Neural cell (in vitro differentiated cells): ENCODE results near the gene SHROOM2. TPM values are rescaled to one million over a fixed set of nuclear protein-coding genes. Genes with fewer than 3 reads are reported as not detected.

Experiments used
- H2AFZ ChIP-seq: fragments of 200-600, 300-800 bp; sonication (generic), shearing (Covaris generic); 2 replicates; pipeline ENCODE4 v1.6.0; 2014; ENCODE audit warnings: low read depth, mild to moderate bottlenecking, antibody characterized with exemption, low read length, moderate library complexity
- H3F3A ChIP-seq: fragments of 200-600 bp; shearing (Covaris generic); 2 replicates; pipeline ENCODE4 v1.6.1; 2016; ENCODE audit warnings: mild to moderate bottlenecking, moderate library complexity, mixed read lengths, antibody characterized with exemption, low read length; ENCODE audit not compliant: insufficient read depth, poor library complexity, severe bottlenecking
- H3K27ac ChIP-seq: fragments of 200-600, 300-800 bp; sonication (generic), shearing (Covaris generic); 2 replicates; pipeline ENCODE4 v1.5.1; 2014; ENCODE audit warnings: mild to moderate bottlenecking, low read length, moderate library complexity
- H3K27me3 ChIP-seq: fragments of 300-800, 200-600 bp; sonication (generic), shearing (Covaris generic); 2 replicates; pipeline ENCODE4 v1.6.0; 2014; ENCODE audit warnings: mild to moderate bottlenecking, low read depth, low read length, moderate library complexity; ENCODE audit not compliant: insufficient read depth
- H3K36me3 ChIP-seq: fragments of 300-800, 200-600 bp; sonication (generic), shearing (Covaris generic); 2 replicates; pipeline ENCODE4 v1.5.1; 2014; ENCODE audit warnings: mild to moderate bottlenecking, antibody characterized with exemption, low read length, moderate library complexity; ENCODE audit not compliant: insufficient read depth
- H3K4me2 ChIP-seq: fragments of 300-800, 200-600 bp; sonication (generic), shearing (Covaris generic); 2 replicates; pipeline ENCODE4 v1.6.0; 2014; ENCODE audit warnings: mild to moderate bottlenecking, low read length
- H3K4me3 ChIP-seq: fragments of 300-800, 200-600 bp; sonication (generic), shearing (Covaris generic); 2 replicates; pipeline ENCODE4 v1.5.1; 2014; ENCODE audit warnings: mild to moderate bottlenecking, low read length, moderate library complexity
- H3K79me2 ChIP-seq: fragments of 200-600 bp; shearing (Covaris generic); replicated peaks from 2 replicates; pipeline ENCODE4 v1.6.0; 2014; ENCODE audit warnings: mild to moderate bottlenecking, low read length, moderate library complexity; ENCODE audit not compliant: insufficient read depth
- H3K9ac ChIP-seq: fragments of 300-800, 200-600 bp; sonication (generic), shearing (Covaris generic); 2 replicates; pipeline ENCODE4 v1.6.1; 2016; ENCODE audit warnings: mild to moderate bottlenecking, low read length, mixed read lengths
- H3K9me2 ChIP-seq: fragments of 200-600 bp; shearing (Covaris generic); 2 replicates; pipeline ENCODE4 v1.6.1; 2016; ENCODE audit warnings: mild to moderate bottlenecking, low read length, mixed read lengths; ENCODE audit not compliant: insufficient read depth
- H3K9me3 ChIP-seq: fragments of 200-600, 300-800 bp; sonication (generic), shearing (Covaris generic); 2 replicates; pipeline ENCODE4 v1.6.1; 2016; ENCODE audit warnings: mild to moderate bottlenecking, mixed run types, low read length, moderate library complexity, mixed read lengths
- H4K20me1 ChIP-seq: fragments of 200-600 bp; shearing (Covaris generic); 2 replicates; pipeline ENCODE4 v1.6.1; 2016; ENCODE audit warnings: mild to moderate bottlenecking, mixed run types; ENCODE audit not compliant: insufficient read depth
- CTCF ChIP-seq: fragments of 450-650 bp; IDR thresholded peaks from 2 replicates; pipeline ENCODE4 v1.5.1; 2014; ENCODE audit warnings: antibody characterized with exemption, mild to moderate bottlenecking, moderate library complexity; ENCODE audit not compliant: poor library complexity, severe bottlenecking
- EP300 ChIP-seq: fragments of 450-650 bp; conservative IDR thresholded peaks from 2 replicates; pipeline ENCODE4 v1.6.1; 2014; ENCODE audit warnings: antibody characterized with exemption, mild to moderate bottlenecking, moderate library complexity; ENCODE audit not compliant: poor library complexity, severe bottlenecking
- EZH2 ChIP-seq: fragments of 200-600, 300-800 bp; shearing (Covaris generic), sonication (generic); IDR thresholded peaks from 2 replicates; pipeline ENCODE4 v1.6.1; 2014; ENCODE audit warnings: antibody characterized with exemption, low read length, borderline replicate concordance, mild to moderate bottlenecking; ENCODE audit not compliant: insufficient read depth, poor library complexity, severe bottlenecking
- MXI1 ChIP-seq: fragments of 450-650 bp; conservative IDR thresholded peaks from 2 replicates; pipeline ENCODE4 v1.6.1; 2014; ENCODE audit warnings: antibody characterized with exemption, mild to moderate bottlenecking; ENCODE audit not compliant: poor library complexity, severe bottlenecking
- POLR2AphosphoS5 ChIP-seq: IDR thresholded peaks from 2 replicates; pipeline ENCODE4 v1.6.1; 2012
- RAD21 ChIP-seq: fragments of 450-650 bp; conservative IDR thresholded peaks from 2 replicates; pipeline ENCODE4 v1.6.1; 2014; ENCODE audit warnings: antibody characterized with exemption, mild to moderate bottlenecking, moderate library complexity
- REST ChIP-seq: IDR thresholded peaks from 2 replicates; pipeline ENCODE4 v1.6.1; 2012; ENCODE audit warnings: borderline replicate concordance
- SMC3 ChIP-seq: fragments of 450-650 bp; conservative IDR thresholded peaks from 2 replicates; pipeline ENCODE4 v1.6.1; 2014; ENCODE audit warnings: antibody characterized with exemption, mild to moderate bottlenecking, moderate library complexity; ENCODE audit not compliant: poor library complexity
- TAF1 ChIP-seq: IDR thresholded peaks from 2 replicates; pipeline ENCODE4 v1.6.1; 2012; ENCODE audit warnings: low read depth
- polyA plus RNA-seq: library from polyadenylated mRNA; depleted of rRNA; stranded (reverse); fragments of >200 nt; gene quantifications from 2 replicates; pipeline ENCODE4 v1.2.3, GENCODE V29; 2014

The SHROOM2 gene
- polyA plus RNA-seq, 1 donor from 2014 or later, result 9.2 TPM

- H3K9me3 ChIP-seq, result no peaks in the 10 kb centered on the region
Measured at GRCh38 chrX:9804444-9804843, 18.2 kb downstream of the SHROOM2 start.

GRCh38 chrX:9805956-9806355 is 19.7 kb downstream of the SHROOM2 start:
- no peaks in the 10 kb centered on the region for H3K9me3 ChIP-seq
- H3K36me3 ChIP-seq, result no peaks in the 10 kb centered on the region
- H3K9ac ChIP-seq, result no peak overlapping the region
- no peaks in the 10 kb centered on the region for H4K20me1 ChIP-seq
- H3K9me2 ChIP-seq, result no peaks in the 10 kb centered on the region
- no peaks in the 10 kb centered on the region for H3K27me3 ChIP-seq
- H2AFZ ChIP-seq, result no peak overlapping the region
- H3F3A ChIP-seq, result no peaks in the 10 kb centered on the region
- H3K4me3 ChIP-seq, result no peak overlapping the region
- H3K4me2 ChIP-seq, result no peak overlapping the region
- H3K27ac ChIP-seq, result no peak overlapping the region
- TF ChIP-seq POLR2AphosphoS5, result no peak
- TF ChIP-seq CTCF, result no peak
- TF ChIP-seq EZH2, result no peak
- TF ChIP-seq SMC3, result no peak
- TF ChIP-seq TAF1, result no peak
- no peak for TF ChIP-seq MXI1
- no peak for TF ChIP-seq RAD21
- no peak for TF ChIP-seq EP300
- TF ChIP-seq REST, result no peak
- no peaks in the 10 kb centered on the region for H3K79me2 ChIP-seq

More at GRCh38 chrX:9804444-9804843, 18.2 kb downstream of the SHROOM2 start:
- Histone ChIP-seq H3K79me2 (no peaks in the 10 kb centered on the region), H3K27ac (no peak overlapping the region), H3K27me3 (no peaks in the 10 kb centered on the region), H4K20me1 (no peaks in the 10 kb centered on the region), H2AFZ (no peak overlapping the region), H3K9ac (no peak overlapping the region), H3K36me3 (no peaks in the 10 kb centered on the region), H3K4me3 (no peak overlapping the region), H3K4me2 (no peak overlapping the region), H3F3A (no peaks in the 10 kb centered on the region), H3K9me2 (no peaks in the 10 kb centered on the region)
- TF ChIP-seq REST (no peak), POLR2AphosphoS5 (no peak), RAD21 (no peak), TAF1 (no peak)
